ENCODE results near the gene PDGFA. TPM values are rescaled to one million over a fixed set of nuclear protein-coding genes. Genes with fewer than 3 reads are reported as not detected.

The PDGFA gene
- total RNA-seq, 6 experiments from 2014 or later: 7.1 to 8.7 (median 7.8) TPM

DNA sequence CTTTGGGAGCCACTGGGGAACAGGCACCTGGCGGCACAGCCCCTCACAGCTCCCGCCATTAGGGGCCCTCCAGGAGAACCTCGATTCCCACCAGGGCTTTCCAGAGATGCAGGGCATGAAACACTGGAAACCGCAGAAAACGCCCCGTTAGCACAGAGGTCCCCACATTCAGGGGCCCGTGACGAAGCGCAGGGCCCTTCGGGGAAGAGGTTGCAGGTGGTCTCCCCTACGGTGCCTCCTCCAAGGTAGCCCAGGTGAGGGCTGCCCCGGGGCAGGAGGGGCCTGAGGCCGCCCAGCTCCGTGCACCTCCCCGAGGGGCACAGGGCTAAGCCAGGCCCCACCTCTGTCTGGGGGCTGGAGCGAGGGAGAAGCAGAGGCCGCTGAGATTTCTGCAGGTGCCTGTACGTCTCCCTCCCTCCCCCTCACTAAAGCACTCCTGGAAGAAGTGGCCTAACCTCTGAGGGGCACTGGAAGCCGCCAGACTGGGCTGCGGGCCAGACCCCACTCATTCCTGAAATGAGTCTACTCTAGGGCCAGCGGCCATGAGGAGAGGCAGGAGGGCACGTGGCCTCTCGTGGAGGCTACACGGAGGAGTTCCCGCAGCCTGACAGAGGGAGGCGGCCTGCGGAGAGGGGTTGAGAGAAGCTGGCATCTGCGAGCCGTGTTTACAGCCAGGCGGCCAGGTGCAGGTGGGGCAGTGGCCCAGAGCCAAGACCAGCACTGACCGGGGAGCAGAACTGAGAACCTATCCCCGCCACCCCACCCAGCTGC lies 6.9 kb downstream of the PDGFA start:
- Mint-ChIP-seq H3K36me3 (ENCODE audit: low read depth) (peaks cover 7% of the 10 kb centered on the region), H3K27ac (no peak overlapping the region), H3K27me3 (ENCODE audit: insufficient read depth) (no peaks in the 10 kb centered on the region; the same call in 1 of the 2 replicates), H3K4me1 (ENCODE audit: low read depth) (peaks cover 26% of the 10 kb centered on the region), H3K4me3 (no peak overlapping the region), H3K9me3 (no peaks in the 10 kb centered on the region)
- TF ChIP-seq, protein P1, sequence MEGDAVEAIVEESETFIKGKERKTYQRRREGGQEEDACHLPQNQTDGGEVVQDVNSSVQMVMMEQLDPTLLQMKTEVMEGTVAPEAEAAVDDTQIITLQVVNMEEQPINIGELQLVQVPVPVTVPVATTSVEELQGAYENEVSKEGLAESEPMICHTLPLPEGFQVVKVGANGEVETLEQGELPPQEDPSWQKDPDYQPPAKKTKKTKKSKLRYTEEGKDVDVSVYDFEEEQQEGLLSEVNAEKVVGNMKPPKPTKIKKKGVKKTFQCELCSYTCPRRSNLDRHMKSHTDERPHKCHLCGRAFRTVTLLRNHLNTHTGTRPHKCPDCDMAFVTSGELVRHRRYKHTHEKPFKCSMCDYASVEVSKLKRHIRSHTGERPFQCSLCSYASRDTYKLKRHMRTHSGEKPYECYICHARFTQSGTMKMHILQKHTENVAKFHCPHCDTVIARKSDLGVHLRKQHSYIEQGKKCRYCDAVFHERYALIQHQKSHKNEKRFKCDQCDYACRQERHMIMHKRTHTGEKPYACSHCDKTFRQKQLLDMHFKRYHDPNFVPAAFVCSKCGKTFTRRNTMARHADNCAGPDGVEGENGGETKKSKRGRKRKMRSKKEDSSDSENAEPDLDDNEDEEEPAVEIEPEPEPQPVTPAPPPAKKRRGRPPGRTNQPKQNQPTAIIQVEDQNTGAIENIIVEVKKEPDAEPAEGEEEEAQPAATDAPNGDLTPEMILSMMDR (IDR thresholded peaks at IDR 0.05): no peak
- no peak for DNase-seq

DNA sequence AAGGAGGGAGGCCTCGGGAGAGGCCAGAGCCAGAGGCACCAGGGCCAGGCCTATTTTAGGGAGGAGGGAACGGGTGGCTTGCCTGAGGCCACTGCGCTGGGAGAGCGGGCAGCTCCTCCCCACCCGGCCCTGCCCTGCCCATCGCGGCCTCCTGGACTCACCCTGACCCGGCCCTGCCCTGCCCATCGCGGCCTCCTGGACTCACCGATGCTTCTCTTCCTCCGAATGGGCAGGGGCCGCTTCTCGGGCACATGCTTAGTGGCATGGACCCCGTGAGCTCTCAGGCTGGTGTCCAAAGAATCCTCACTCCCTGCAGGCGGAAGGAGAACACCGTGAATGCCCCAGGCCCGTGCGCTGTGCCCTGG lies 7.5 kb downstream of the PDGFA start:
- TF ChIP-seq, protein P1 (IDR thresholded peaks at IDR 0.05): no peak
- DNase-seq: no peak
- H3K4me3 Mint-ChIP-seq: no peak overlapping the region
- no peaks in the 10 kb centered on the region for H3K9me3 Mint-ChIP-seq
- no peak overlapping the region for H3K27ac Mint-ChIP-seq
- H3K27me3 Mint-ChIP-seq (ENCODE audit: insufficient read depth): no peaks in the 10 kb centered on the region; the same call in 1 of the 2 replicates
- H3K36me3 Mint-ChIP-seq (ENCODE audit: low read depth): peaks cover 7% of the 10 kb centered on the region
- peaks cover 26% of the 10 kb centered on the region for H3K4me1 Mint-ChIP-seq (ENCODE audit: low read depth)

DNA sequence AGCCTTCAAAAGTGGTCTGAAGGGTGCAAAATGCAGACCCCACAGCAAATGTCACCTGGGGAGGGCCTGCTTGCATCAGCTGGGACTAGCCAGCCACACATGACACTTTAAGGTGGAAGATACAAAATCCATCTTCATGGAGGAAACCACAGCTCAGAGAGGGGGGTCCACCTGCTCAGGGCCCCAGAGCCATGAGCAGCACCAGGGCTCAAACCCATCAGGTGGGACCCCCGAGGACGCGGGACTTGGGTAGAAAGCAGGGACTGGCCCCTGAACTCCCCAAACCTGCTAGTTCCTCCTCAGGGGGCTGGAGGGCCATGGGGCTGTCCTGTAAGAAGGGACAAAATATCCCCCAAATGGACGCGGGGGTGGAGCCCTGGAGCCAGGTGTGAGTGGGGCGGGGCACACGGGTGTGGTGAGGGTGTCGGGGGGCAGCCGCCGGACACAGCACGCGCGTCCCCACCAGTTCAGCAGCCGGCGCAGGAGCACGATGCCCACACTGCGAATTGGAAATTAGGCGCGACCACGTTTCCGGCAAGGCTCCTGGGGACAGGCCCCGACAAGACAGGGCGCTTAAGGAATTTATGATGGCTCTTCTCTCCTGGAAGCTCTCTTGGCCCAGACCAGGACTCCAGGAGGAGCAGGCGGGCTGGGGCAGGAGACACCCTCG lies 8.0 kb downstream of the PDGFA start:
- Mint-ChIP-seq H3K4me1 (ENCODE audit: low read depth) (peaks cover 26% of the 10 kb centered on the region), H3K9me3 (no peaks in the 10 kb centered on the region), H3K27ac (no peak overlapping the region), H3K36me3 (ENCODE audit: low read depth) (peaks cover 7% of the 10 kb centered on the region), H3K27me3 (ENCODE audit: insufficient read depth) (no peaks in the 10 kb centered on the region; the same call in 1 of the 2 replicates), H3K4me3 (no peak overlapping the region)
- DNase-seq: no peak
- TF ChIP-seq, protein P1 (IDR thresholded peaks at IDR 0.05): no peak

DNA sequence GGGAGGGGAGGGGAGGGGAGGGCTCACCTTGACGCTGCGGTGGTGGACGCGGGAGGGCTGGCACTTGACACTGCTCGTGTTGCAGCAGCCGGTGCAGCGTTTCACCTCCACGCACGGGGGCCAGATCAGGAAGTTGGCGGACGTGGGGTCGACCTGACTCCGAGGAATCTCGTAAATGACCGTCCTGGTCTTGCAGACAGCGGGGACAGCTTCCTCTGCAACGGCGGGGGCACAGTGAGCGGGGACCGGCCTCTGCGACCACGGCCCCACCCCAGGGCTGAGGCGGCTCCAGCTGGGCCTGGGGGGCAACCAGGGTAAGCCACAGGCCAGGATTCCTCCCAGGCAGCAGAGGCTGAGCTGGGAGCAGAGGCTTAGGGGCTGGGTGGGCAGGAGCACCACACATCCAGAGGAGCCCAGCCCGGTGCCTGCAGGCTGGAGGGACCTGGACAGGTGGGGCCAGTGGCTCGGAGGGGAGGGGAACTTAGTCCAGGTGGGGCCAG lies 8.8 kb downstream of the PDGFA start:
- Mint-ChIP-seq H3K36me3 (ENCODE audit: low read depth) (peaks cover 7% of the 10 kb centered on the region), H3K4me1 (ENCODE audit: low read depth) (peaks cover 18% of the 10 kb centered on the region), H3K4me3 (no peak overlapping the region), H3K27ac (no peak overlapping the region), H3K27me3 (ENCODE audit: insufficient read depth) (no peaks in the 10 kb centered on the region; the same call in 1 of the 2 replicates), H3K9me3 (no peaks in the 10 kb centered on the region)
- no peak for DNase-seq
- TF ChIP-seq, protein P1 (IDR thresholded peaks at IDR 0.05): no peak

DNA sequence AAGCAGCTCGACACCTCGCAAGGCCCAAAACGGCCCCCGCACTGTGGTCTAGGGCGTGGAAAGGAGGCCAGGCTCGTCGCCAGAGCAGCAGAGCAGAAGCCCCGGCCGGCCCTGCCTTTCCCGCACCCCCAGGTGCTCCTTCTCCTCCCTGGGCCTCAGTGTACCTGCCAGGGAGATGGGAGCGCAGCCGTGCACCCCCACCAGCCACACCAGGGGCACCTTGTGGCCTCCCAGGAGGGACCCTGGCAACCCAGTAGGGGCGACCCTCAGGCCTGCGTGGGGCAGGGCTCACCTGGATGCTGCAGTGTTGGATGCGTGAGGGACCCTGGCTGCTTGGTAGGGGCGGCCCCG lies 9.5 kb downstream of the PDGFA start:
- Mint-ChIP-seq H3K27me3 (ENCODE audit: insufficient read depth) (no peaks in the 10 kb centered on the region; the same call in none of the 2 replicates), H3K27ac (no peak overlapping the region), H3K4me1 (ENCODE audit: low read depth) (peaks cover 11% of the 10 kb centered on the region), H3K36me3 (ENCODE audit: low read depth) (peaks cover 7% of the 10 kb centered on the region), H3K4me3 (no peak overlapping the region), H3K9me3 (no peaks in the 10 kb centered on the region)
- no peak for DNase-seq
- TF ChIP-seq, protein P1 (IDR thresholded peaks at IDR 0.05): no peak
